ENCODE results near the gene PSME1. TPM values are rescaled to one million over a fixed set of nuclear protein-coding genes. Genes with fewer than 3 reads are reported as not detected.

Gene PSME1
- total and polyA plus RNA-seq, 2 donors (not counting 3 experiments of a cell fraction or from before 2014, with no cell fraction given) = 98.1 to 135 TPM

- BruUV-seq (replicated peaks) = no TSS peak
- no peak for TF ChIP-seq CTCF (IDR thresholded peaks at IDR 0.05; ENCODE audit: extremely low read depth in 1 of 2, insufficient read depth in 1 of 2, low read depth in 1 of 2, low read length in 2 of 2)
- TF ChIP-seq JUN (IDR thresholded peaks at IDR 0.05; ENCODE audit: borderline replicate concordance, insufficient read depth, insufficient read length, low read depth) = no peak
- TF ChIP-seq EZH2 (IDR thresholded peaks at IDR 0.05; ENCODE audit: borderline replicate concordance, low read depth, low read length, severe bottlenecking) = no peak
- no peak for TF ChIP-seq MYC (IDR thresholded peaks at IDR 0.05; ENCODE audit: low read depth, low read length)
- TF ChIP-seq MAX (IDR thresholded peaks at IDR 0.05; ENCODE audit: insufficient read depth, insufficient read length) = no peak
- TF ChIP-seq GATA2 (IDR thresholded peaks at IDR 0.05; ENCODE audit: insufficient read depth, insufficient read length, low read depth, low read length) = no peak
- no peak for TF ChIP-seq FOS (IDR thresholded peaks at IDR 0.05; ENCODE audit: borderline replicate concordance, insufficient read depth, low read length)
- no peak for TF ChIP-seq POLR2AphosphoS5 (IDR thresholded peaks at IDR 0.05; ENCODE audit: insufficient read depth, low read depth, low read length)
- no peak for TF ChIP-seq POLR2A (IDR thresholded peaks at IDR 0.05; ENCODE audit: low read depth, low read length)
- Histone ChIP-seq H3K27me3 (ENCODE audit: control insufficient read depth in 2 of 2, insufficient read depth in 2 of 2, low read length in 2 of 2) (no peaks in the 10 kb centered on the region), H3K9ac (replicated peaks; ENCODE audit: extremely low read depth, insufficient read depth, low read length) (no peak overlapping the region), H3K4me3 (replicated peaks in 1 of 3; ENCODE audit: insufficient read depth in 1 of 3, low read depth in 1 of 3, low read length in 3 of 3) (no peak overlapping the region), H3K4me2 (ENCODE audit: insufficient read depth, low read length) (no peak overlapping the region), H3K36me3 (ENCODE audit: control insufficient read depth in 2 of 2, extremely low read depth in 1 of 2, insufficient read depth in 2 of 2, low read length in 2 of 2) (peaks cover 0 to 26% of the 10 kb centered on the region in 2 experiments), H4K20me1 (replicated peaks; ENCODE audit: control insufficient read depth, extremely low read depth, insufficient read depth, low read length) (no peaks in the 10 kb centered on the region), H2AFZ (ENCODE audit: low read depth, low read length) (no peak overlapping the region), H3K9me1 (replicated peaks; ENCODE audit: control insufficient read depth, extremely low read depth, insufficient read depth, low read length) (no peaks in the 10 kb centered on the region), H3K79me2 (ENCODE audit: control insufficient read depth, insufficient read depth, low read length) (no peaks in the 10 kb centered on the region), H3K4me1 (ENCODE audit: control insufficient read depth, extremely low read depth, insufficient read depth, low read length) (no peaks in the 10 kb centered on the region), H3K27ac (ENCODE audit: insufficient read depth, low read depth, low read length) (no peak overlapping the region), H3K9me3 (replicated peaks; ENCODE audit: control insufficient read depth, insufficient read depth, low read length) (no peaks in the 10 kb centered on the region)
- intact Hi-C loops (cut with micrococcal nuclease) (no loop called here), dilution Hi-C loops (cut with MboI; ENCODE audit: extremely low pct_ligation_motif_present, low sequenced_read_pairs) (no loop called here)
- DNase-seq (ENCODE audit: low read depth, low spot score) (no peak), FAIRE-seq (no peak)
- POLR2A ChIA-PET = no interaction called here
- CTCF ChIA-PET = interaction anchor here (2.1 kb wide), 1 partner anchor 10 kb away, joined by 5 read pairs; the partner anchor contains the start of gene IPO4
Observed at GRCh38 chr14:24178399-24179178, 42.6 kb downstream of the PSME1 start.

All from endothelial cell of umbilical vein (primary cell).